ENCODE data around the gene LRP8.

The LRP8 gene

GRCh38 chr1:53304527-53304926 is 23.3 kb downstream of the LRP8 start:
- DNase-seq (ENCODE audit: low spot score), result no peak

DNA sequence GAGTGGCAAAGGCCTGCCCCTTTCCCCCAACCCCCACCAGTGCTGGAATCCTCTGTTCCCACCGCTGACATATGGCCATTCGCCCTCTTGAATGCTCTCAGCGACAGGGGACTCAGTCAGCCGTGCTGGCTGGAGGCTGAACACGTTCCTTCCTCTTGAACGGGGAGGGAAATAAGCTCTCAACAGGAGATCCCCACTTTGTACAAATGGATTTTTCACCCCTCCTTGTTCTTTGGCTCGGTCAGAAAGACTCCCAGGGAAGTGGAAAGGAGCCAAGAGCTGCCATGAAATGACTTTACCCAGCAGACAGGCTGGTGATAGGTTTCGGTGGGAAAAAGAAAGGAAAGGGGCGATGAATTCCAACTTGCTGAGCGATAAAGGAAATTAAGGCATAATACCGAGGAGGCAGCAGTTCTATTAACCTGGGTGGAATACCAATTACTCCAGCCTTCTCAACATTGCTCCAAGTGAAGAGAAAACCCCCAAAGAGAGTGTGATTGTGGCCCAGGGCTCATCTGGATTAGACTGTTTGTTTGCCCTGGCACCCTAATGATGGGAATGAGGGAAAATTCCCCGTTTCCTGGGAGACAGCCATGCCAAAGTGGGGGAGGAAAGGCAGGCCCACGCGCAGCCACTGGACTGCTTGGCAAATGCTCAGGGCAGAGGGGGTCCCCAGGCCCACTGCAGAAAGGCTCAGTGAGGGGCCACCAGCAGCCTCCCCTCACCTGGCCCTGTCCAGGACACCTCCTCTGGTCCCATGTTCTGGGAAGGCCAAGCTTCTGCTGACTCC is 23.9 kb downstream of the LRP8 start:
- no peak for DNase-seq (ENCODE audit: low spot score)

GRCh38 chr1:53303243-53303642 is 24.6 kb downstream of the LRP8 start:
- no peak for DNase-seq (ENCODE audit: low spot score)

DNA sequence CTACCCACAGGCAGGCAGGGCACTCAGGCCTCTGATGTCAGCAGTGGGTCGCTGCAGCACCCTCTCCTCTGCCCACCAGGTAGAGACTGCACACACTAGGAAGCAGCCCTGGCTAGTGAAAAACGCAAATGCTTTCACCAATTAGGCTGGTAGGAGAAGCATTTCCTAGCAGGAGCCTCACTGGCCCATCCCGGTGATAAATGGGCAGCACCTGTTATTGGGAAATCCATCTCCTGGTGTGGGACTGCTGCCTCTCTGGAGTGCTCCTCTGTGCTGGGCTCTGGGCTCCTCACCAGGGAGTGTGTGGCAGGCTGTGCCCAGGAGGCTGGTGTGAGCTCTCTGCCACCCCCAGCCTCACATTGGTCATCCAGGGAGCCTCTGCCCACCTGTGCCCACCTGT is 28.6 kb downstream of the LRP8 start:
- no peak for DNase-seq (ENCODE audit: low spot score)

GRCh38 chr1:53298045-53298637 is 29.7 kb downstream of the LRP8 start:
- DNase-seq (ENCODE audit: low spot score), result no peak

- no peak for DNase-seq (ENCODE audit: low spot score)
Observed at GRCh38 chr1:53297195-53297594, 30.7 kb downstream of the LRP8 start.

- DNase-seq (ENCODE audit: low spot score), result no peak
Observed at GRCh38 chr1:53296117-53296749, 31.6 kb downstream of the LRP8 start.

DNA sequence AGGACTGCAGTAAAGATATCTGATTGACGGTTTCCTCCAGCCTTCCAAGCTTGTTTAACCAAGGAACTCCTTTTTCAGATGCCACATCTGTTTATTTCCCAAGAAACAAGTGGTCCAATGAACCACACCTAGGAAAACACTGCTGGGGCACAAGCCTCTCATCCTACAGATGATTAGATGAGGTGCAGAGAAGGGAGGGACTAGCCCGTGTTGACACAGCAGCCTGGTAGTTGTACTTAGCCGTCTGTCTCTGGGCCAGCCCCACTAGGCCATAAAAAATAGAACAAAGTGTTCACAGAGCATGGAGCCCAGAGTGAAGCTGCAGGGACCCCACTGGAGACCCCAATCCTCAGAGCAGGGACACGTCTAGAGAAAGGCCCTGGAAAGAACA is 32.1 kb downstream of the LRP8 start:
- DNase-seq (ENCODE audit: low spot score), result peak; percentile 76

GRCh38 chr1:53295295-53295694 is 32.6 kb downstream of the LRP8 start:
- DNase-seq (ENCODE audit: low spot score), result no peak

- no peak for DNase-seq (ENCODE audit: low spot score)
Observed at GRCh38 chr1:53294567-53294966, 33.3 kb downstream of the LRP8 start.

DNA sequence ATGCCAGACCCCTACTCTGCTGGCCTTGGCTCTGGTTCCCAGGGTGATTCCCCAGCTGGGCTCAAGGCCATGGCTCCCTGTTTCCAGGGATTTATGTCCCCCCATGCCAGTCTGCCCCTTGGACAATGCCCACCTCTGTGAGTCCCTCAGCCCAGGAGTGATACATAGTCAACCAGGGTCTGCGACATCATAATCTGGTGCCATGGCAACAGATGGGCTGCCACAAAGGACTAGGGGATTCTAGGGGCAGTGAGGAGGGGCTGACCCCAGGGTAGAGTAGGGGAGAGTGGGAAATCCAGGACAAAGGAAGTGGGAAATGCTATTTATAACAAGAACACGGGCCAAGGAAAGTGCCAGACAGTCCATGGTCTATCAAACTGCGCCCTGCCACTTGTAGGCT is 33.8 kb downstream of the LRP8 start:
- no peak for DNase-seq (ENCODE audit: low spot score)

- no peak for DNase-seq (ENCODE audit: low spot score)
Observed at GRCh38 chr1:53293123-53293522, 34.7 kb downstream of the LRP8 start.

DNA sequence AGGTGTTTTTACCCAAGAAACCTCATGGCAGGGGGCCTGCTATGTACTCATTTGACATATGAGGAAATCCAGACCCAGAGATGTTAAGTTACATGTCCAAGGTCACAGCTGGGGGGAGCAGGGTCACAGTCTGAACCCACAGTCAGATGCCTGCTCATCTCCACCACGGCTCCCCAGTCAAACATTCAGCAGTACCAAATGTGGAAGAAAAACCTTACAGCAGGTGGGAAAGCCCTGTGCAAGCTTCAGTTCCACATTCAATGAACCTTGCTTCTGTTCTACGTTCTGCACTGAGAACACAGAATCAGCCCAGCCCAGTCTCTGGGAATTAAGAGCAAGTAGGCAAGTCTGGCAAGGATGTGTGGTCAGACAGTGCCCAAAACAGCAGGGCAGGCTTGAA is 35.2 kb downstream of the LRP8 start:
- no peak for DNase-seq (ENCODE audit: low spot score)

GRCh38 chr1:53291574-53291973 is 36.3 kb downstream of the LRP8 start:
- DNase-seq (ENCODE audit: low spot score), result no peak

DNA sequence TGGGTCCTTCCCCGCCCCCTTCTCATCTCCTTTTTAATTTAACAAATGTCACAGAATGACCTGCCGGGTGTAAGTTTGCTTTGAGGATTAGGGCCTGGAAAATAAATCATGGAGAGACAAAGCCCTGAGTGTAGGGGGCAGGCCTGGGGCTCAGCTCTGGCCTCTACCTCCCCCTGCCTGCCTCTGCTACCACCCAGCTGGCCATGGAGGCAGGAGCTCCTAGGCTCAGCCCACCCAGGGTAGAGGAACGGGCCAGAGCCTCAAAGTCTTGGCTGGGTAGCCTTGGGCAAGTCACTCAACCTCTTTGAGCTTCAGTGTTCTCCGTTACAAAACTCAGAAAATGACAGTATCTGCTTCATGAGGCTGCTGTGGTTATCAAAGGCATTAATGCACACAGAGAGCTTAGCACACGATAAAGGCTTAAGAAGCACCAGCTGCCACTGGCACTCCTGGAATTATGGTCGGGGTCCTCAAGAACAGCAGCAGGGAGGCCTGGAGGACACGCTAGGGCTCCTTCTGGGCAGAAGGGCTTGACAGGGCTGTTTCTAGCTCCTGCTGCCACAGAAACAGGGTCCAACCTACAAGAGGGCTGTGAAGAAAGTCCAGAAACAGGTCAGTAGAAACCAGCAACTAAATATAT is 39.0 kb downstream of the LRP8 start:
- no peak for DNase-seq (ENCODE audit: low spot score)

- DNase-seq (ENCODE audit: low spot score), result no peak
Observed at GRCh38 chr1:53288002-53288789, 39.7 kb downstream of the LRP8 start.

- DNase-seq (ENCODE audit: low spot score), result no peak
Observed at GRCh38 chr1:53286955-53287354, 40.9 kb downstream of the LRP8 start.

GRCh38 chr1:53285969-53286760 is 41.7 kb downstream of the LRP8 start:
- DNase-seq (ENCODE audit: low spot score), result no peak

DNA sequence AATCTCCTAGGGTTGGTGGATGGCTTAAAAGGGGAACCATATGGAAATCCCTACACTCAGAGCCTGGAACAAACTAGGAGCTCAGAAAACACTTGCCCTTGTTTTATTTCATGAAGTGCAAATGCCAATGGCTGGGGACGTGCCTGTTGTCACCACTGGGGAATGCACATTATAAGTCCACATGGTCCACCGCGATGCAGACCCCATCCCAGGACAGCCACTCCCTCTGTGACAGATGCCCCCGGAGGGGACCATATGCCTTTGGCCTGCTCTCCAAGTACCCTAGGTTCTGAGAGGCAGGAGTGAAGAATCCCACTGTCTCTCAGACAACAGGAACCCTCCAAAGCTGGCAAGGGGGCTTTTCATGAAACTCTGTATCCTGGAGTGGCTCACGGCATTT is 42.3 kb downstream of the LRP8 start:
- DNase-seq (ENCODE audit: low spot score), result no peak

GRCh38 chr1:53284224-53285020 is 43.4 kb downstream of the LRP8 start:
- DNase-seq (ENCODE audit: low spot score), result no peak
